Measurements from ENCODE around the gene PPP1R11.
A peak's percentile ranks its signal among the peaks of the same experiment; 100 is the strongest.
"Not testable (repeated sequence)": the region's sequence is repeated elsewhere in the genome, so short reads cannot be mapped to it uniquely, and the experiment has no call there.

PPP1R11 gene

DNA sequence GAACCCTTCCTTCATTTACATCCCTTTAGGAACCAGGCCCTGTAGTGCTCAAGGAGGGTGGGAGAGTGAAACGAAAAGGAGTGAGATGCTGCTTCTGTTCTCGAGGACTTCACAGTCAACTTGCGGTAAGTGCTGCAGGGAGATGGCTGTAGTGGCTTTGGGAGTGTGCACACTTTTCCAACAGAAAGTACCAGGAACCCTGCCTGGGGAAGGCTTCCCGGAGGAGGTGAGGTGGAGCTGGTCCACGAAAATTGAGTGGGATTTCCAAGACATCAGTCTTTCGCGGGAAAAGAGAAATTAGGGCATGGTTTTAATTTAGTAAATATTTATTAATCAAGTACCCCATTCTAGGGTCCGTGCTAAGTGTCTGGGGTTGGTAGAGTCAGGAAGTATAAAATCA, 33.2 kb downstream of the PPP1R11 start:
- DNase-seq: no peak

DNA sequence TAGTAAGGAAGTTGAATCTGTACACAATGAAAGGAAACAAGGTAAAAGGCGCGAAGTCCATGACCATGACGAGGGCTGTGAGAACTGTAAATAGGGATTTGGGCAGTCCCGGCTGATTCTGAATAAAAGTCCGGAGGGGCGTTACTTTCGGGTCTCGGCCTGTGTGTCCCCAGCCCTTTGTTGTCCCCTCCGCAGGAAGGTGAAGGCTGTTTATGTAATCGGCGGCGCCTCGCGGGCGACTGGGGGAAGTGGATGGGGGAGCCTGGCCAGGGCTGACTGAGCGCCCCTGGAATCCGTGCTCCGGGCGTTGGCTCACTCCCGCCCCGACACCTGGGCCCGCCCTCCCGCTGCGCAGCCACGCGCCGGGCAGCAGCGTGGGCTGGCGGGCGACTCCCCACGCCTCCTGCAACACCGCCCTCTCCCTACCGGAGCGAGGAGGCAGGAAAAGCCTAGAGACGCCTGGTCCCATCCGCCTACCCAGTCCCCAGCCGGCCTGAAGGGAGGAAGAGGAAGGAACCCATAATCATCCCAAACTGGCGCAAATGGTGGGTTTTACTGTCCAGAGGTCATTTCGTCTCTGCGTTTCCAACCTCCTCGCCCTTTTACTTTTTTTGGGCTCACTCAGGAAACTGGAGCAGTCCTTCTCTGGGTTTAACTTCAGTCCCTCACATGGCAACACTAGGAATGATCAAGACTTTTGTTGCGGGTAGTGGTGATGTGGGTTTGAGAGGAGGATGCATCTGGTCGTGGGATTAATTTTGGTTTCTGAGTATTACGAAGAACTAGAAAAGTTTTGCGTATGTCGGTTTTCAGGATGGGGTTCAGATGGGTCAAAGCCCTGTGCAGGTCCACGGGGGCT, 33.8 kb downstream of the PPP1R11 start:
- DNase-seq: no peak

DNA sequence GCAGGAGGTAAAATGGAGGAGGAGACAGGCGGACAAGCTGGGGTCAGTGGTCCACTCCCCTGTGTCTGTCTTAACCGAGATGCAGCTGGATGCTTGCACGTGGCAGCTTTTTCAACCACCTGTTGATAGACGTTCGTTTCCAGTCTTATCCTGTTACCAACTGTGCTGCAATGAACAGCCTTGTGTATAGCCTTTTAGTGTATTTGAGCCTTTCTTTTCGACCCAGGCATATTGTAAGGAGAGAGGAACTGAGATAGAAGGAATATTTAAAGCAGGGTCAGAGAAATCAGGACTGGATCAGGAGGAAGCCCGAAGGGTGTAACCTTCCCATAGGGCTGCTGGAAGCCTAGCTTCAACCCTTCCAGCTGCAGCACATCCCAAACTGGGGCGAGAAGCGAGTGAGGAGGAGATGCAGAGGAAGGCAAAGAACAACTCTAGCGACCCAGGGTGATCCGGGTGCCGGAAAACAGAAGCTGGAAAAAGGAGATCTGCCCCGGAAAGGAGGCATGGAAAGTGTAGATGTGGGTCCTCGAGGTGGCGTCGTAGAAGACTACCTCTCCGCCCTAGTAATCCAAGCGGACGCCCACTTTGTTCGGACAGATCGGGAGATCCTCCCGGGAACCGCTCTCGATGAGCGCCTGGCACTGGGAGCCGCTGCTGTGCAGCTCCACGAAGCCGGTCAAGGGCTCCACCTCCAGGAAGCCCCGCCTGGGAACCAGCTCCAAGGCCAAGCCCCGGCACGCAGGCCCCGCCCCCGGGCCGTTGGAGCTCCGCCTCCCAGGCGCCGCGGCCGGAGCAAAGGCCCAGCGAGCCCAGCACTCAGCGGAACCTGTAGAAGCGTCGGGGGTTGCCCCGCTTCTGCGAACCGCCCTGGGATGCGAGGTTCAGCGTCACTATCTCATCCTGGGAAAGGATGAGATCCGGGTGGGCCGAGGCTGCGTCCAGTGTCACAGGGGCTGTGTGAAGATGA, 34.7 kb downstream of the PPP1R11 start:
- no peak for DNase-seq

DNA sequence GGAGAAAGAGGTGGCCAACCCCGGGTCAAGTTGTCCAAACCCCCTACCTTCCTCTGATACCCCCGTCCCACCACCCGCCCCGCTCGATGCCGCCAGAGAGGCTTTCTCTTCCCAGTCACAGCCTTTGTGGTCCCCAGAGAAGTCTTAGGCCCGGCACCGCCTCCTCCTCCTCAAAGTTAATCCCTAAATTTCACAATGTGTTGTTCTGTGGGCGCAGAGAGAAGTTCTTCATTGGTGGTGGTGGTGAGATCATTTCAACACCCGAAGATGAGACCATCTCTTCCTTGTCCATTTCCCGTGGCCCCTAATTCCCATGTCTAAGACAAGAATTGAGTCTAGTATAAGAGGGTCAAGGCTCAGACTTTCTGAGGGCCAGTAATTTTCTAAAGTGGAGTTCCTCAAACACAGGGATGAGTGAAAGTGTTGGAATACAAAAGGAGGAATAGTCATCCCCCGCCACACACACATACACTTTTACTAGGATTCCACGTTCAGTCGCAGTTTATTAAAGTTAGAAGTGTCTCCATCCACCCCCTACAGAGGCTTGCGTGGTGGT, 35.5 kb downstream of the PPP1R11 start:
- DNase-seq: no peak

DNA sequence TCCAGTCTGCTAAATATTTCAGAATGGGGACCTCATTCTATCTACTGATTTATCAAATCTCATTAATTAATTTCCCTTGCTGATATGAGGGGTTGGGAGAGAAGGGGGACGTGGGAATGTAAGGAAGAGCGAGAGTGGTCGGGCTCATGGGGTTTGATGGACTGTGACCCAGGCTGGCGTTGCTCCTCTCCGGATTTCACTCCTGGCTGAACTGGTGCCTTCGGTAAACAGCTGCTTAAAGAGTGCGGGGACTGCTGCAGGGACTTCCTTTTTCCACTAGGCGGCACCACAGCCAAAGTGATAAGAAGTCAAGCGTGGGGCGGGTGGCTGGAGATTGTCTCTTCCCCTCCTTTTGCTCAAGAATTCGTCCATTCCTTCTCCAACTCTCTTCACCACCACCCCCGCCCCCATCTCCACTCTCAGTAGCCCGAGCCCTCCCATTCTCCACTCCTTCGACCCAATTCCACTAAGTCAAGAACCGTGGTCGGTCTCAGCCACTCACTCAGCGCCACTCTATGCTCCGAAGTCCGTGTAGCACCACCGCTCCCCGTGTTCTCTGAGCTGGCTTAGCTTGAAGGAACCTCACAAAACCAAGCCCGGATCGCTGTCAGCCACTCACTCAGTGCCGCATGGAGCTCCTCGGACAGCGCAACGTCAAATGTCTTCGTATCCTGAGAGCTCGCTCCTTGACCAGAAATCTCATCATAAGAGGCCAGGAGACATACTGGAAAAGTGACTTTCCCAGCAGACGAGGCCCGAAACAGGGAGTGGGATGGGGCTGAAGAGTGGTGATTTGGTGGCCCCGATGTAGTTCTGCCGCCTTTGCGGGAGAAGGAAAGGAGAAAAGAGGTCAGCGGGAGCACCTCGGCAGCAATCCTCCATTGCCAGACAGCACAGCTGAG, 36.2 kb downstream of the PPP1R11 start:
- peak; percentile 6 for DNase-seq

DNA sequence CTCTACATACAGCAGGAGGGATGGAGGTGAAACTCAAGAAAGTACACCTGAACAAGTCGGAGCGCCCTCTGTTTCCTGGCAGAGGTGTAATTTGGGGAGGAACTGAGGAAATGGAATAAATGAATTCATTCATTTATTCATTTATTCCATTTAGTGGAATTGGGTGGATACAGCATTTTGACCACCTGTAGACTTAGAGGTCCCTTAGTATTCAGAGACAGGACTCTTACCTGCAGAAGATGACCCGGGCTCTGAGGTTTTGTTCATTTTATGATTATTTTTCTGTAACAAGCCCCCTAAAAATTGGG, 36.8 kb downstream of the PPP1R11 start:
- DNase-seq: no peak

DNA sequence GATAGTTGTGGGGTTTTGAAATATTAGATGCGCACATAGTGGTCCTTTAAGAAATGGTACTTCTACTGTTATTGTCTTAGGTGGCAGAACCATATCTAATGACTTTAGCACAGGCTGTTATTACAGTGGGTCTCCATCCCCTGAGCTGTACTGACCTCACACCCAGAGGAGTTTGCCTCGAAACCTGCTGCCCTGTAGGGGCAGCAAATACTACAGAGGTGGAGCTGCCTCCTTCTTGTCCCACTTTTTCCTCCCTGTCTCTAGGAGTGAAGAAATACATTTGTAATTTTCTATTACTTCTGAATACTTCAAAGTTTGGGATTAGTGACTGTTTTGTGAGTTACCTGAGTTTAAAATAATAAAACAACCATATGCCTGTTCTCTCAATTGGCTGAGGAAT, 37.7 kb downstream of the PPP1R11 start:
- no peak for DNase-seq

DNA sequence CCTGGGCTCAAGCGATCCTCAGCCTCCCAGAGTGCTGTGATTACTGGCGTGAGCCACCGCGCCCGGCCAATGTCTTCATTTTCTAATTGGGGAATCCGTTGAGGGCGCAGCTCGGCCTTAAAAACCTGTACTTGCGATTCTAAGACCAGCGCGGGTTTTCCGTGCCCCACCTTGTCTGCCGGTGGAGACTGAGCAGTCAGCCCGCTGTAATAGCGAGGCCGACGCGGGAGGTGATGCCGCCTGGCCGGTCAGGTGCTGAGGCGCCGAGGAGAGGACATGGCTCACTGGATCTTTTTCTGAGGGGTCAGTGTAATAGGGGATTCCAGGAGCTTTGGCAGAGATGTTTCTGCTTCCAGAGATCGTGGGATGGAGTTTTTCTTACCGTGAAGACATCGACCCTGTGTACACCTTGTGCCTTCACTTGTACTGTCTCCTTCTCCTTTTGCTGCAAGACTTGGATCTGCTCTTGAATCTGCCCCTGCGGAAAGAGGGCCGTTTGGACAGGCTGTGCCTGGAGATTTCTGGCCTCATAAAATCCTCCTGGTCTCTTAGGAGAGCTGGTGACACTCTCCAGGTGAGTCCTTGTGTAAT, 44.4 kb downstream of the PPP1R11 start:
- DNase-seq: no peak

DNA sequence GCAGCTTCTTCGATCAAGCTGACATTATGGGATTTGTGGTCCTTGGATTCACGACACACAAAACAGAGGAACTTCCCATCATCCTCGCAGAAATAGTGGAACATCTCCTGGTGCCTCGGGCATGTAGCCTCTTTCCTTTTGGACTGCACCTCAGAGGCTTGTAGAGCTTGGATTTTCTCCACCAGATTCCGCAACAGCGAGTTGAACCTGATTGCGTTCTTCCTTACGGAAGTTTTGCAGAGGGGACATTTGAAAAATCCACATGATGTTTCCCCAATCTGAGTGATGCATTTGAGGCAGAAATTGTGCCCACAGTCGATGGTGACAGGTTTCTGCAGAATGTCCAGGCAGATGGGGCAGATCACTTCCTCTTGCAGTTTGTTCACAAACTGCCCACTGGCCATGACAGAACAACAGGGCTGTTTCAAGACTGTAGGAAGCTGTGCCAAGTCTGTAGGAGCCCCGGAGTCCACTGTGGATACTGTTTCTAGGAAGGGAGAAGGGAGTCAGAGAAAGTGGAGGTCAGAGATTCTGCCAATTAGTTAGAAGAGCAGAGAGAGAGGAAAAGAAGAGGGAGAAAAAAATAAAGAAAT, 45.5 kb downstream of the PPP1R11 start:
- no peak for DNase-seq

DNA sequence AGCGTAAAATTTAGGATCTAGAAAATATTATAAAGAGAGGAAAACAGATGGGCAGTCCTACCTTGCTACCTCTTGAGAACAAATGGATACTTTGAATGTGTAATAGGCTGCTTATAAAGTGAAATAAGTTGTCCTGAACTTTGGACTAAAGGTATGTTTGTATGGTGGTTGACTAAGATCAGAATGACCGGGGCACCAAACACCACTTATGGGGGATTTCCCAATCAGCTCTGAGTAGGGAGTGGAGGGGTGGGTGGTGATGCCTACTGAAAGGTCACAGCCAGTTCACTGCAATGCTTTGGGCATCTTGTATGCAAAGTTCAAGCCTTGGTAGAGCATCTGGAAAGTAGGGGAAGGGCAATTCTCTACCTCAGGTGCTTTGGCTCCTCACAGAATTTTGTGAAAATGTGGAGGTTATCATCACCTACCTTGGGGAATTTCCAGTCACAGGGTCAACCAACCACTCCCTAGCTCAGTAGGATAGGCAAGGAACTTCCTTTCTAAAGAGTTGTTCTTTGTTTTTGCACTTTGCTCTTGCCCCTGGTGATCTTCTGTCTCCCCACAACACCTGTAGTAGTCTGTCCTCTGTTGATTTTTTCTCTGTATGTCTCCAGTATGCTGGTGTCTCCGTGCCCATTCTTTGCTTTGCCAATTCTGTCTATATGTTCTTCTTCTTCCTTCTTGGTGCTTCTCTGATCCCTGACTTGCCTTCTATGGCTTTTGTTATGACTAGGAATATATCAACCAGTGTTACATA, 46.2 kb downstream of the PPP1R11 start, which contains the start of gene TRIM31:
TSS of gene TRIM31 (minus strand) at position 88 of the 757 bp plus-strand sequence. CDS start 285 bp downstream, outside the sequence.
- DNase-seq: no peak

DNA sequence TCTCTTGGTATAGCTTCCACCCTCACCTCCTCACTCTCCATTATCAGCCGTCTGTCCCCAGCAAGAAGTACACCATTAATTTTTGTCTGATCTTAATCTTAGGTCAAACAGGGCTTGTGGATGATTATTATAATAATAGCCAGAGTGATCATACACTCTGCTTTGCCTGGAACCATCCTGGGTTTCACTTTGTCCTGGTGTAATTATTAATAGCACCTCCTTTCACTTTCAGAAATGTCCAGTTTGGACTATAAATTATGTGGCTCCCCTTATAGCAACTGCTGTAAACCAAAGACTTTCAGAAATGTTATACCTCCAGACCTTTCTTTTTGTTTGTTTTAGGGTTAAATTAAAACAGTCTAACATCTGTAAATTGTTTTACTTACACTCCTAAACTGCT, 46.8 kb downstream of the PPP1R11 start:
- DNase-seq: no peak

DNA sequence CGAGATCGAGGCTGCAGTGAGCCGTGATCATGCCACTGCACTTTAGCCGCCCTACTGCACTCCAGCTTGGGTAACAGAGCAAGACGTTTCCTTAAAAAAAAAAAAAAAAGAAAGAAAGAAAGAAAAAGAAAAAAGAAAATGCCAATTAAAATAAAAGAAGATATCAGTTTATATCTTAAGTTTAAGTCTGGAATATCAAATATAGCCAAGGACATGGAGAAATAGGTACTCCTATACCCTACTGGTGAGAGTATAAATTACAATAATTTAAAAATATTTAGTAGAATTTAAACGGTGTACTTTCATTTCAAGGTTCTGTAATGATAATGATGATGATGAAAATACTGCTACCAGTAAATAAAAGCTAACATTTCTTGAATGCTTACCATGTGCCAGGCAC, 49.7 kb downstream of the PPP1R11 start:
- no peak for DNase-seq

DNA sequence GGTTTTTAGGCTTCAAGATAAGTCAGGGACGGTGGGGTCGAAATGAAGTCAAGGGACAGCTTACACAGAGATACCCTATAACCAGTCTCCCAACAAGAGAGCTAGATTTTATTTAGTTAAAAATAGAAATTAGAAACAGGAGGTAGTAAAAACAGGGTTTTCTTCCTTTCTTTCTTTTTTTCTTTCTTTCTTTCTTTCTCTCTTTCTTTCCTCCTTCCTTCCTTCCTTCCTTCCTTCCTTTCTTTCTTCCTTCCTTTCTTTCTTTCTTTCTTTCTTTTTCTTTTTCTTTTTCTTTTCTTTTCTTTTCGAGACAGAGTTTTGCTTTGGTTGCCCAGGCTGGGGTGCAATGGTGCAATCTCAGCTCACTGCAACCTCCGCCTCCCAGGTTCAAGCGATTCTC, 51.7 kb downstream of the PPP1R11 start:
- not testable (repeated sequence) for DNase-seq

Measured in SIG-M5 (cell line).